Upper lobe of left lung (tissue), 6 donors: ENCODE data around the gene DMAC2. TPM values are rescaled to one million over a fixed set of nuclear protein-coding genes. Genes with fewer than 3 reads are reported as not detected.

Experiments used
- ATAC-seq, 2 donors: fragments of 200-7000 bp; cut with Tn5 transposase; one replicate each; pipeline ENCODE4 v1.9.1; 2022; ENCODE audit warnings: mild to moderate bottlenecking in 2 of 2, moderate library complexity in 2 of 2; ENCODE audit not compliant: low FRiP score in 2 of 2
- DNase-seq, 2 donors: peaks; one replicate each; pipeline ENCODE4 v3.0.0-alpha.2; 2019 to 2020
- H3K27ac ChIP-seq, 4 donors: fragments of 200-600 bp; sonication (generic); one replicate each; pipeline ENCODE4 v1.5.1; 2016 to 2019
- H3K27me3 ChIP-seq, 4 donors: fragments of 200-600 bp; sonication (generic); one replicate each; pipeline ENCODE4 v1.5.1; 2017 to 2019
- H3K36me3 ChIP-seq, 4 donors: fragments of 200-600 bp; sonication (generic); one replicate each; pipeline ENCODE4 v1.5.1; 2016 to 2019
- H3K4me1 ChIP-seq, 4 donors: fragments of 200-600 bp; sonication (generic); one replicate each; pipeline ENCODE4 v1.5.1; 2018 to 2019
- H3K4me3 ChIP-seq, 4 donors: fragments of 200-600 bp; sonication (generic); one replicate each; pipeline ENCODE4 v1.5.1; 2017 to 2019; ENCODE audit warnings: mild to moderate bottlenecking in 2 of 4, moderate library complexity in 1 of 4
- H3K9me3 ChIP-seq, 4 donors: fragments of 200-600 bp; sonication (generic); one replicate each; pipeline ENCODE4 v1.5.1; 2018 to 2019
- CTCF ChIP-seq, 6 experiments: fragments of 450-650 bp in 4 of 6; fragments of 200-600 bp in 2 of 6; sonication (generic) in 2 of 6; IDR thresholded peaks; one replicate each; pipeline ENCODE4 v1.5.1; 2016 to 2019; ENCODE audit warnings: antibody characterized with exemption in 6 of 6
- EP300 ChIP-seq, 4 donors: sonication (generic); formaldehyde crosslinking; IDR thresholded peaks; one replicate each; pipeline ENCODE4 v1.5.1; 2017; ENCODE audit warnings: antibody characterized with exemption in 4 of 4, control low read depth in 2 of 4
- POLR2A ChIP-seq, 4 donors: fragments of 450-650 bp; IDR thresholded peaks; one replicate each; pipeline ENCODE4 v1.5.1; 2016 to 2017; ENCODE audit warnings: antibody characterized with exemption in 4 of 4, mild to moderate bottlenecking in 2 of 4
- POLR2AphosphoS5 ChIP-seq, 2 donors: sonication (generic); formaldehyde crosslinking; IDR thresholded peaks; one replicate each; pipeline ENCODE4 v1.5.1; 2017; ENCODE audit warnings: antibody characterized with exemption in 2 of 2
- WGBS, 2 donors: methylation state at CpG; one replicate each; pipeline ENCODE4 v1.1.5; 2017 to 2018; 5-methylcytosine and 5-hydroxymethylcytosine counted together
- total RNA-seq, 6 donors: library from RNA; depleted of rRNA in 4 of 6; stranded (reverse); fragments of >200 nt in 4 of 6; gene quantifications; one replicate each; pipeline versions ENCODE4 v1.1.0 to v1.2.1, GENCODE V29; 2016 to 2021
- donor health status: DM: no; HTN: no; CAD: no; lungs with moderate emphysema.
- donor health status: DM: no; HTN: yes; CAD: no; lungs with severe emphysema.

Gene DMAC2
- total RNA-seq, 6 donors from 2014 or later, result 28.9 to 63.1 (median 38.3) TPM

GRCh38 chr19:41422456-41422855 lies 17.3 kb downstream of the DMAC2 start:
- H3K9me3 ChIP-seq, result no peaks in the 10 kb centered on the region
- no peak for TF ChIP-seq CTCF (IDR thresholded peaks at IDR 0.05)
- TF ChIP-seq POLR2AphosphoS5 (IDR thresholded peaks at IDR 0.05), result no peak
- TF ChIP-seq EP300 (IDR thresholded peaks at IDR 0.05), result no peak
- TF ChIP-seq POLR2A (IDR thresholded peaks at IDR 0.05), result no peak
- H3K27me3 ChIP-seq, result no peaks in the 10 kb centered on the region
- peak overlapping the region in 1 of 4 donors; percentile 81 for H3K27ac ChIP-seq
- peaks cover 31 to 80% (median 49%) of the 10 kb centered on the region in 4 donors for H3K36me3 ChIP-seq
- DNase-seq (no peak), ATAC-seq (no peak)
- no peak overlapping the region for H3K4me3 ChIP-seq
- H3K4me1 ChIP-seq, result peaks cover 28 to 75% (median 50%) of the 10 kb centered on the region in 4 donors
- 85 to 87% methylated on average over 18 of the region's 18 CpGs for WGBS, 2 donors

GRCh38 chr19:41421973-41422372 lies 17.7 kb downstream of the DMAC2 start:
- peaks cover 27 to 70% (median 47%) of the 10 kb centered on the region in 4 donors for H3K4me1 ChIP-seq

GRCh38 chr19:41421314-41421713 lies 18.4 kb downstream of the DMAC2 start:
- Histone ChIP-seq H3K9me3 (no peaks in the 10 kb centered on the region), H3K27ac (peak overlapping the region; percentile 69 to 81 (median 76)), H3K36me3 (peaks cover 31 to 91% (median 53%) of the 10 kb centered on the region in 4 donors), H3K27me3 (no peaks in the 10 kb centered on the region), H3K4me3 (no peak overlapping the region), H3K4me1 (peaks cover 21 to 63% (median 41%) of the 10 kb centered on the region in 4 donors)
- 85 to 91% methylated on average over 6 of the region's 6 CpGs for WGBS, 2 donors
- DNase-seq, result no peak
- no peak for ATAC-seq
- TF ChIP-seq EP300 (IDR thresholded peaks at IDR 0.05) (no peak), POLR2A (IDR thresholded peaks at IDR 0.05) (no peak), CTCF (IDR thresholded peaks at IDR 0.05) (no peak), POLR2AphosphoS5 (IDR thresholded peaks at IDR 0.05) (no peak)

More at GRCh38 chr19:41421973-41422372, 17.7 kb downstream of the DMAC2 start:
- ATAC-seq (no peak), DNase-seq (peak in 1 of 2 donors; percentile 76)
- no peaks in the 10 kb centered on the region for H3K9me3 ChIP-seq
- TF ChIP-seq POLR2AphosphoS5 (IDR thresholded peaks at IDR 0.05) (no peak), CTCF (IDR thresholded peaks at IDR 0.05) (no peak), POLR2A (IDR thresholded peaks at IDR 0.05) (no peak), EP300 (IDR thresholded peaks at IDR 0.05) (no peak)
- H3K27me3 ChIP-seq, result no peaks in the 10 kb centered on the region
- H3K27ac ChIP-seq, result peak overlapping the region in 2 of 4 donors; percentile 80 to 81
- no peak overlapping the region for H3K4me3 ChIP-seq
- H3K36me3 ChIP-seq, result peaks cover 31 to 85% (median 51%) of the 10 kb centered on the region in 4 donors
- whole genome bisulfite sequencing, 2 donors, result 96 to 98% methylated on average over 15 to 18 of the region's 20 CpGs

DNA sequence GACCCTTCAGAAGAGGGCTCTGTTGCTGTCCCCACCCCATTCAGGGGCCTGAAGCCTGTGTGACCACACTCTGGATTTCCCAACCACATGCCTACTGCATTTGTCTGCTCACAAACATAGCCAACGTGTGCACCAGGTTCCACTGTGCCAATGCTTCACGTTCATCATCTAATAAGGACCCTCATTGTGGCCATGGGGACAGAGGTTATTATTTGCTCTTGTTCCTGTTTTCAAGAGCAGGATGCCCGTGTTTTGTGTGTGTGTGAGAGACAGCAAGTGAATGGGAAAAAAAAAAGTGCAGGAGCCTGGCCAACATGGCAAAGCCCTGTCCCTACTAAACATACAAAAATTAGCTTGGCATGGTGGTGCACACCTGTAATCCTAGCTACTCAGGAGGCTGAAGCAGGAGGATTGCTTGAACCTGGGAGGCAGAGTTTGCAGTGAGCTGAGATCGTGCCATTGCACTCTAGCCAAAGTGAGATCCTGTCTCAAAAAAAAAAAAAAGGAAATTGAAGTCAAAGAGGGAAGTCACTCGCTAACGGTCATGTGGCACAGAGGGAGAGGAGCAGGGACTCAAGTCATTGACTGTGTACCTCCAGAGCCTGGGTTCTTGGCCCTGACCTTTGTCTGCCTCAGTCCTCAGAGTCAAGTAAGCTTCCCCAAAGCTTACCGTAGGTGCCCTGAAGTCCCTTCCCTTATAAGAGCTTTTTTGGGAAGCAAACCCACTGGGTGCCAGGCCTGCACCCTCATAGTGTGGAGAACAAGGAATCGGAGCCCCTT lies 19.4 kb downstream of the DMAC2 start:
- DNase-seq (peak in 1 of 2 donors; percentile 73), ATAC-seq (peak in 1 of 2 donors; percentile 58)
- Histone ChIP-seq H3K27ac (peak overlapping the region; percentile 69 to 81 (median 76)), H3K4me1 (peaks cover 15 to 53% (median 31%) of the 10 kb centered on the region in 4 donors), H3K9me3 (no peaks in the 10 kb centered on the region), H3K27me3 (no peaks in the 10 kb centered on the region), H3K4me3 (no peak overlapping the region), H3K36me3 (peaks cover 31 to 88% (median 56%) of the 10 kb centered on the region in 4 donors)
- WGBS, 2 donors, result 54 to 58% methylated on average over 8 of the region's 8 CpGs
- TF ChIP-seq POLR2A (IDR thresholded peaks at IDR 0.05), result no peak
- no peak for TF ChIP-seq EP300 (IDR thresholded peaks at IDR 0.05)
- TF ChIP-seq POLR2AphosphoS5 (IDR thresholded peaks at IDR 0.05), result no peak
- TF ChIP-seq CTCF (IDR thresholded peaks at IDR 0.05), result no peak
